Bronchial epithelial cell (primary cell): ENCODE results near the gene DPEP1. TPM values are rescaled to one million over a fixed set of nuclear protein-coding genes. Genes with fewer than 3 reads are reported as not detected.
"Not testable (repeated sequence)": the region's sequence is repeated elsewhere in the genome, so short reads cannot be mapped to it uniquely, and the experiment has no call there.

Source experiments
- DNase-seq: peaks from one replicate; pipeline ENCODE4 v3.0.0-alpha.2; 2010; ENCODE audit warnings: low read depth
- FAIRE-seq: peaks from 2 replicates; lab custom pipeline; 2011; peaks lifted over from hg19 to GRCh38; lab: Jason Lieb, UNC
- H3K27me3 ChIP-seq: 2 replicates; pipeline ENCODE4 v1.5.1; 2011; ENCODE audit warnings: low read length; ENCODE audit not compliant: control insufficient read depth, insufficient read depth
- H3K36me3 ChIP-seq: 2 replicates; pipeline ENCODE4 v1.5.1; 2011; ENCODE audit warnings: low read length; ENCODE audit not compliant: control insufficient read depth, insufficient read depth
- H3K4me3 ChIP-seq: 2 replicates; pipeline ENCODE4 v1.5.1; 2011; ENCODE audit warnings: mild to moderate bottlenecking, low read depth, low read length, control low read depth
- CTCF ChIP-seq: IDR thresholded peaks from 2 replicates; pipeline ENCODE4 v1.5.1; 2011; ENCODE audit warnings: mild to moderate bottlenecking, moderate library complexity, low read length, control low read depth, inconsistent platforms; ENCODE audit not compliant: insufficient read depth, severe bottlenecking
- total RNA-seq: library from RNA; depleted of rRNA; stranded (reverse); fragments of >200 nt; gene quantifications from 2 replicates; pipeline ENCODE4 v1.2.1, GENCODE V29; 2014

Gene DPEP1
- total RNA-seq, 1 donor from 2014 or later, result 0.26 TPM

DNA sequence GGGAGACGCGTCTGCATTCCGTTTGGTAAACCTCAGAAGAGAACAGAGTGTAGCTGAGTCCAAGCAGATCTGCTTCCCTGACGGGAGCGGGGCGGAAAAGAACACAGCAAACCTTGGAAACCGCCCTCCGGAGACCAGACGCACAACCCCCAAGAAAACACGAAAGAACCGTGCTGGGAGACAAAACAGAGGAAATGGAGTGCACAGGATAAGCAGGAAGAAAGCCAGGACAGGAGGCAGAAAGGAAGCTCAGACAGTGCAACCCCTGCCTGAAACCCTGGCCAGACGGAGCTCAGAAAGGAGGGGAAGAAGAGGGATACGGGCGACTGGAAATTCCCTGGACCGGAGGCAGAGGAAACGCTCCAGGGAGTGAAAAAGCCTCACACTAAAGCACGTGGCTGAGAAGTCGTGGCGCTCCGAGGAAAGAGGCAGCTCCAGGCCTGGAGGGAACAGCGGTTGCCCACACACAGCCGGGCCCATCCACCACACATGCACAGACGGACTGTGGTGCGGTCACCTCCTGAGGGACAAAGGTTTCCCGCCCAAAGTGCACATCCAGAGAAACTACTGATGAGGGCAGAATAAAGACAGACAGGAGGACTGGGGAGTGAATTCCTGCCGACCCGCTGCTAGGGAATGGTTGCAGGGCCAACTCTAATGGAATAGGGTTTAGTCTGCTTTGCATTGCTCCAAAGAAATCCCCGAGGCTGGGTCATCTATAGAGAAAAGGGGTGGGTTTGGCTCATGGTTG, 10.2 kb downstream of the DPEP1 start:
- TF ChIP-seq CTCF, result no peak
- no peak for DNase-seq
- H3K4me3 ChIP-seq, result no peak overlapping the region
- no peak for FAIRE-seq
- H3K27me3 ChIP-seq, result peaks cover 17% of the 10 kb centered on the region
- no peaks in the 10 kb centered on the region for H3K36me3 ChIP-seq

DNA sequence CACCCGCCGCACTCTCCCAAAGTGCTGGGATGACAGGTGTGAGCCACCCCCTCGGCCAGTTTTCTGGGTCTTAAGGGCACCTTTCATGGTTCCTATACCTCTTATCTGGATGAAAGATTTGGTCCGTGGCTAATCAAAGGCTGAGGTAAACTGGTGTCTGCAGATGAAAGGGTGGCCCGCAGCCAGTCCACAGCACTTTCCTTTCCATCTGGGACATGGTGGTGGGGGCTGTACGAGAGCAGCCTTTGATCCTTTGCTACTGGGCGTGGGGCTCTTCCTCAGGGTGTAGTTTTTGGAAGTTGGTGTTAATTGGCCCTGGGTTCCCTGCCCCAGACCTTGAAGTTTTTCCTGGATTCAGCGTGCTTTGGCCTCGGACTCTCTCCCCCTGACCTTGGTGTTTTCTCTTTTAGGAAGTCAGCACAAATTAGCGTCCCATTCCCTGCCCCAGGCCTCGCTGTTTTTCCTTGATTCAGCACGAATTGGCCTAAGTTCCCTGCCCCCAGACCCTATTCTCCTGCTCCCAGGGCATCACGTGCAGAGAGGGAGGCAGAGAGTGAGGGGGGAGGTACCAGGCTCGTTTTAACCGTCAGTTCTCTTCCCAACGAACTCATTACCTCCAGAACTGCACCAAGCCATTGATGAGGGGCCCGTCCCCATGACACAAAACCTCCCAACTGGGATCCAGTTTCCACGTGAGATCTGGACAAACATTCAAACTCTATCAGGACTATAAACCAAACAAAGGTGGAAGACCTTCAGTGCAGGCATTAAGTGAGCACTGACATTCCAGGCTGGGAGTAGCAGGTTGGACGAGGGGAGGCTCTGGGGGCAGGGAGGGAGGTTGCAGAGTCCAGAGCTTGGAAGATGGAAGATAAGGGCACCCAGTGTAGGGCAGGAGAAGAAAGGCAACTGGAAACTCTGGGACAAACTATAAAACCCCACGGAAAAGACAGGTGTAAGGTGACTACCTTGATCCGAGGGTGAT, 11.6 kb downstream of the DPEP1 start:
- H3K4me3 ChIP-seq, result no peak overlapping the region
- no peak for DNase-seq
- peaks cover 17% of the 10 kb centered on the region for H3K27me3 ChIP-seq
- TF ChIP-seq CTCF, result no peak
- no peaks in the 10 kb centered on the region for H3K36me3 ChIP-seq
- FAIRE-seq, result no peak

DNA sequence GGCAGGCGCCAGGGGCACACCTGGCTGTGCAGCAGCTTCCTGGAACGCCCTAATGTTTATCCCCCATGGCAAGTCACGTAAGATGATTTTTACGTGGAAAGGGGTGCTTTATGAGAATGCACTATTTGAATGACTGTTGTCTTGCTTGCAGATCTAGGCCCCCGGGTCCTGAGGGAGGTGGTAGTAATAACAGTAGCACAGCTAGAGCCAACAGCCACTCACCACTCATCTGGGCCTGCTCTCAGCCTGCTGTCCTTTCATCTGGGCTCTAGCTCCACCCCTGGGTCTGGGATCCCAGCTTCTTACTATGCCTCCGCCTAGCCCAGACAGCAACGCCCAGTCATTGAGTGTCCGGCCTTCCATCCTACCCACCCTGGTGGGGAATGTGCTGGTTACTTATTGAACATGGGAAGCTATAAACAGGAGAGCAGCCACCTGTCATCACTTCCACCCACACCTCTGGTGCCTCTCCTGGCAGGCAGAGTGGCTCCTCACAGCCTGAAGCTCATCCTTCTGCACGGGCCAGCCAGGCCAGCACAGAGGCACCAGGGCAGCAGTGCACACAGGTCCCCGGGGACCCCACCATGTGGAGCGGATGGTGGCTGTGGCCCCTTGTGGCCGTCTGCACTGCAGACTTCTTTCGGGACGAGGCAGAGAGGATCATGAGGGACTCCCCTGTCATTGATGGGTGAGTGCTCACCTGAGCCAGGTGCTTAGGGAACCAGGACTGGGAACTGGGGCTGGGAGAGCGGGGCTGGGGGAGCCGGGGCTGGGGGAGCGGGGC, 16.6 kb downstream of the DPEP1 start:
- no peak for DNase-seq
- no peaks in the 10 kb centered on the region for H3K36me3 ChIP-seq
- no peak for FAIRE-seq
- TF ChIP-seq CTCF, result no peak
- no peak overlapping the region for H3K4me3 ChIP-seq
- peaks cover 2% of the 10 kb centered on the region for H3K27me3 ChIP-seq

DNA sequence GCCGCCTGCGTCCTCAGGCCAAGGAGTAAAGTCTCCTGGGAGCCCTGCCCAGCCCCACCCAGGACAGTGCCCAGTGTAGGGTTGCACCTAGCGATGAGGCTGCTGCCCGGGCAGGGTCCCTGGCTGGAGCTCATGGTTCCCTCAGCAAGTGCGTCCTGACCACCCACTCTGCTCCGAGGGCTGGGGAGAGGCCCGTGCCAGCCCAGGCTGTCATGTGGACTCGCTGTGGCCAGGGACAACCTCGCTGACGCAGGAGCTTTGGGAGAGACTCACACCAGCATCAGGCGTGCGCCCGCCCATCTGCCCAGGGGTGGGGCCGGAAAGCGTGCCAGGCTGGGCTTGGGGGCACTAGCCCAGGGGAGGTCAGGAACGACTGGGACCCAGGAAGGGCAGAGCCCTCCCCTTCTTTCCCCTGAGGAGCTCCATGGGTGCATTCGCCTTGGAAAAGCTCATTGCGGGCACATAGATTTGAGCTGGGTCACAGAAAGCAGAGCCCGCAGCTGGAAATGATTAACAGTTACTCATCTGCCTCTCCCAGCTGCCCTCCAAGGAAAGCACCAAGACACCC, 19.7 kb downstream of the DPEP1 start:
- H3K4me3 ChIP-seq, result no peak overlapping the region
- DNase-seq, result peak; percentile 63
- TF ChIP-seq CTCF, result no peak
- no peaks in the 10 kb centered on the region for H3K36me3 ChIP-seq
- peaks cover 2% of the 10 kb centered on the region for H3K27me3 ChIP-seq
- FAIRE-seq, result no peak

GRCh38 chr16:89634463-89635385, 21.3 kb downstream of the DPEP1 start:
- DNase-seq, H3K27me3 ChIP-seq, FAIRE-seq, H3K4me3 ChIP-seq, H3K36me3 ChIP-seq: not testable (repeated sequence)
